BE2C (cell line): ENCODE data around the gene EP400.

Source experiments
- DNase-seq: peaks from one replicate; pipeline ENCODE4 v3.0.0-alpha.2; 2020
- H3K27me3 ChIP-seq: fragments of 250-450 bp; sonication (Bioruptor Pico); 2 replicates; pipeline ENCODE4 v1.5.1; 2020; ENCODE audit warnings: mild to moderate bottlenecking
- H3K36me3 ChIP-seq: fragments of 250-450 bp; sonication (Bioruptor Pico); 2 replicates; pipeline ENCODE4 v1.5.1; 2020; ENCODE audit warnings: mild to moderate bottlenecking
- H3K4me1 ChIP-seq: fragments of 250-450 bp; sonication (Bioruptor Pico); 2 replicates; pipeline ENCODE4 v1.5.1; 2020
- H3K4me3 ChIP-seq: 2 replicates; pipeline ENCODE4 v1.5.1; 2011; ENCODE audit warnings: low read depth, low read length
- H3K9me3 ChIP-seq: fragments of 250-450 bp; sonication (Bioruptor Pico); 2 replicates; pipeline ENCODE4 v1.5.1; 2020
- TF ChIP-seq, protein P1 (sequence below): IDR thresholded peaks from 2 replicates; pipeline ENCODE4 v1.5.1; 2012; ENCODE audit warnings: mild to moderate bottlenecking, low read depth, low read length

EP400 gene

GRCh38 chr12:131987552-131987951 is 37.8 kb downstream of the EP400 start:
- DNase-seq: no peak
- no peaks in the 10 kb centered on the region for H3K4me1 ChIP-seq
- TF ChIP-seq, protein P1, sequence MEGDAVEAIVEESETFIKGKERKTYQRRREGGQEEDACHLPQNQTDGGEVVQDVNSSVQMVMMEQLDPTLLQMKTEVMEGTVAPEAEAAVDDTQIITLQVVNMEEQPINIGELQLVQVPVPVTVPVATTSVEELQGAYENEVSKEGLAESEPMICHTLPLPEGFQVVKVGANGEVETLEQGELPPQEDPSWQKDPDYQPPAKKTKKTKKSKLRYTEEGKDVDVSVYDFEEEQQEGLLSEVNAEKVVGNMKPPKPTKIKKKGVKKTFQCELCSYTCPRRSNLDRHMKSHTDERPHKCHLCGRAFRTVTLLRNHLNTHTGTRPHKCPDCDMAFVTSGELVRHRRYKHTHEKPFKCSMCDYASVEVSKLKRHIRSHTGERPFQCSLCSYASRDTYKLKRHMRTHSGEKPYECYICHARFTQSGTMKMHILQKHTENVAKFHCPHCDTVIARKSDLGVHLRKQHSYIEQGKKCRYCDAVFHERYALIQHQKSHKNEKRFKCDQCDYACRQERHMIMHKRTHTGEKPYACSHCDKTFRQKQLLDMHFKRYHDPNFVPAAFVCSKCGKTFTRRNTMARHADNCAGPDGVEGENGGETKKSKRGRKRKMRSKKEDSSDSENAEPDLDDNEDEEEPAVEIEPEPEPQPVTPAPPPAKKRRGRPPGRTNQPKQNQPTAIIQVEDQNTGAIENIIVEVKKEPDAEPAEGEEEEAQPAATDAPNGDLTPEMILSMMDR: no peak
- H3K9me3 ChIP-seq: no peaks in the 10 kb centered on the region
- H3K36me3 ChIP-seq: peaks cover 72% of the 10 kb centered on the region
- no peaks in the 10 kb centered on the region for H3K27me3 ChIP-seq
- no peak overlapping the region for H3K4me3 ChIP-seq

GRCh38 chr12:131988054-131988796 is 38.5 kb downstream of the EP400 start:
- no peaks in the 10 kb centered on the region for H3K4me1 ChIP-seq
- TF ChIP-seq, protein P1: no peak
- no peak overlapping the region for H3K4me3 ChIP-seq
- H3K9me3 ChIP-seq: no peaks in the 10 kb centered on the region
- H3K36me3 ChIP-seq: peaks cover 74% of the 10 kb centered on the region
- H3K27me3 ChIP-seq: no peaks in the 10 kb centered on the region
- no peak for DNase-seq

- Histone ChIP-seq H3K36me3 (peaks cover 79% of the 10 kb centered on the region), H3K9me3 (no peaks in the 10 kb centered on the region), H3K4me3 (no peak overlapping the region), H3K4me1 (no peaks in the 10 kb centered on the region), H3K27me3 (no peaks in the 10 kb centered on the region)
- TF ChIP-seq, protein P1: no peak
- no peak for DNase-seq
These were observed 39.3 kb downstream of the EP400 start for GRCh38 chr12:131989021-131989420.

DNA sequence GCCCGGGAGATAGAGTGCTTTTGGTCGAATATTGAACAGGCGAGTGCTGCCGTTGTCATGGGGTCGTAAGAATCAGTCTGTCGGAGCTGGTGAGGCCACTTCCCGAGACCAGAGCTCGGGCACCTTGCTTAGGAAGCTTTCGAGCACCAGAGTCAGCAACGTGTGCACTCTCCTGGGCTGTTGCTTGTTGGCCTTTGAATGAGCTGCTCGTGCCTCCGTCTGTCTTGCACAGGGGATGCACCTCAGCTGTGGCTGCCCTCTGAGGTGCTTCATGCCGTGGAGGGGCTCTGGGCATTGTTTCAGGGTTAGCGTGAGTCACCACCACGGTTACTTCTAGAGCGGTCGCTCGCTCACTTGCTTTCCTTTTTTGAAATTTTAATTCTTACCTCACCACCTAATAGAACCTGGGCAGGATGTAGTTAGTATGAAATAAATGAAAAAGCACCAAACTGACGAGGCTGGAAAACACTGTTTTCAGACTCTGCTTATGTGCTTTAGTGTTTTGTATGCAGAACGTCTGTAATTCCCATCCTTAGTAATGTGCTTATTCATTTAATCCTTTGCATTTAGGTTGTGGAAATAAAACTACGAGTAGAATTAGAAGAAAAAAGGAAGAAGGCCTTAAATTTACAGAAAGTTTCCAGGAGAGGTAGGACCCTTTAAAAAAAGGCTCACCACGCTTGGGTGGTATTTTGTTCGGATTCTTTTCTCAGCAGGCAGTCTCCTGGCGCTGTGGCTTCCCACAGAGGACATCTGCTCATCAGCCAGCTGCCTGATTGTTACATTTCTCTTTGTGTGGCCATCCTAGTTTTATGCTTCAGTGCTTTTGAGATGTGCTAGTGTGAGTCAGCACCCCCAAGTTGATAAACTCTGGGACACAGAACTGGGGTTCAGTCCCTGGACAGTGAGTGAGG is 40.6 kb downstream of the EP400 start:
- H3K9me3 ChIP-seq: no peaks in the 10 kb centered on the region
- no peak for DNase-seq
- H3K4me3 ChIP-seq: no peak overlapping the region
- H3K36me3 ChIP-seq: peaks cover 80% of the 10 kb centered on the region
- TF ChIP-seq, protein P1: no peak
- H3K4me1 ChIP-seq: no peaks in the 10 kb centered on the region
- H3K27me3 ChIP-seq: no peaks in the 10 kb centered on the region

GRCh38 chr12:131990980-131991305 is 41.2 kb downstream of the EP400 start:
- TF ChIP-seq, protein P1: no peak
- no peak for DNase-seq
- H3K27me3 ChIP-seq: no peaks in the 10 kb centered on the region
- H3K4me1 ChIP-seq: no peaks in the 10 kb centered on the region
- no peak overlapping the region for H3K4me3 ChIP-seq
- H3K36me3 ChIP-seq: peaks cover 74% of the 10 kb centered on the region
- no peaks in the 10 kb centered on the region for H3K9me3 ChIP-seq
